Fibroblast of mammary gland (primary cell): ENCODE results near the gene CHTOP.
A peak's percentile ranks its signal among the peaks of the same experiment; 100 is the strongest.
"Not testable (repeated sequence)": the region's sequence is repeated elsewhere in the genome, so short reads cannot be mapped to it uniquely, and the experiment has no call there.

Experiments
- DNase-seq: peaks from one replicate; pipeline ENCODE4 v3.0.0-alpha.2; 2010; ENCODE audit warnings: low read depth
- H3K4me3 ChIP-seq: 2 replicates; pipeline ENCODE4 v1.5.1; 2011; ENCODE audit warnings: low read depth, mild to moderate bottlenecking, low read length, moderate library complexity; ENCODE audit not compliant: control insufficient read depth
- CTCF ChIP-seq: conservative IDR thresholded peaks from 2 replicates; pipeline ENCODE4 v1.5.1; 2011; ENCODE audit warnings: low read depth, low read length, inconsistent platforms; ENCODE audit not compliant: control insufficient read depth, insufficient read depth

The CHTOP gene

DNA sequence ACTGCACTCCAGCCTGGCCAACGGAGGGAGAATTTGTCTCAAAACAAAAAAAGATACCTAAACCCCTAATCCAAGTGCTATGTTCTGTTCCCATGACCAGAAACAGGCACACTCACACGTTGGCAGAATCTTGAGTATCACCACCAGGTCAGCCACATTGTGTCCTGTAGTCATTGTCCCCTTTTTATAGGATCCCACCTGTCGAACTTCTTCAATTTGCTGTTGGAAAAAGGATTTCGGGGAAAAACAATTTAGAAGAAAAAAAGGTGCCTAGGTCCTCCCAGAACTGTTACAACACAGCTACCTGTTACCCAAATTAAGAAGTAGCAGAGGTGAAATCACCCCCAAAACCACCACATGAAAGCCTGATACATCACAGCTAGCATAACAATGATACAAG, 33.6 kb downstream of the CHTOP start:
- TF ChIP-seq CTCF, result no peak
- no peak for DNase-seq
- no peak overlapping the region for H3K4me3 ChIP-seq

DNA sequence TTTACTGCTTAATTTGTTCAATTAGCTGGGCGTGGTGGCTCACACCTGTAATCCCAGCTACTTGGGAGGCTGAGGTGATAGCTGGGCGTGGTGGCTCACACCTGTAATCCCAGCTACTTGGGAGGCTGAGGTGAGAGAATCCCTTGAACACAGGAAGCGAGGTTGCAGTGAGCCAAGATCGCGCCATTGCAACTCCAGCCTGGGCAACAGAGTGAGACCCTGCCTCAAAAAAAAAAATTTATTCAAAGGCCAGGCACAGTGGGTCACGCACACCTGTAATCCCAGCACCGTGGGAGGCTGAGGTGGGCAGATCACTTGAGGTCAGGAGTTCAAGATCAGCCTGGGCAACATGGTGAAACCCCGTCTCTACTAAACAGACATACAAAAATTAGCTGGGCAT, 34.8 kb downstream of the CHTOP start:
- not testable (repeated sequence) for DNase-seq

DNA sequence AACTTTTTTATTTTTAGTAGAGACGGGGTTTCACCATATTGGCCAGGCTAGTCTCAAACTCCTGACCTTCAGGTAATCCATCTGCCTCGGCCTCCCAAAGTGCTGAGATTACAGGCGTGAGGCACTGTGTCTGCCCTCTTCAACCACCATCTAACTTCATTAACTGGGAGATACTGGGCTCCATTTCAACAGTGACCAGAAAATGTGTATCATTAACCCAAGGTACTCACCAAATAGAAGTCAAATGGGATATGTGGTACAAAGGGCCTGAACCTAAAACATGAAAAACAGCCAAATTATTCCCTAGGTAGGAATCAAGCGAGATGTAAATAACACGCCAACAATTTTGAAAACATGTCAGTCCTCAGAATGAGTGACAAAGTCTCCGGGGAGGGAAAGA, 35.7 kb downstream of the CHTOP start:
- peak overlapping the region; percentile 97 for H3K4me3 ChIP-seq
- TF ChIP-seq CTCF, result no peak
- no peak for DNase-seq

More for the DNA sequence above, 34.8 kb downstream of the CHTOP start:
- not testable (repeated sequence) for H3K4me3 ChIP-seq

GRCh38 chr1:153670257-153670858, 36.5 kb downstream of the CHTOP start:
- no peak for DNase-seq
- TF ChIP-seq CTCF, result no peak
- peak overlapping the region; percentile 97 for H3K4me3 ChIP-seq

- peak; percentile 24 for TF ChIP-seq CTCF
- peak within 1 kb of the TSS; percentile 97 for H3K4me3 ChIP-seq
- DNase-seq, result peak; percentile 100
These were observed 37.2 kb downstream of the CHTOP start, which contains the start of gene ILF2 for GRCh38 chr1:153670859-153671627. Gene ILF2 (minus strand): TSS chr1:153670993. CDS start chr1:153670922, 71 bp downstream.

DNA sequence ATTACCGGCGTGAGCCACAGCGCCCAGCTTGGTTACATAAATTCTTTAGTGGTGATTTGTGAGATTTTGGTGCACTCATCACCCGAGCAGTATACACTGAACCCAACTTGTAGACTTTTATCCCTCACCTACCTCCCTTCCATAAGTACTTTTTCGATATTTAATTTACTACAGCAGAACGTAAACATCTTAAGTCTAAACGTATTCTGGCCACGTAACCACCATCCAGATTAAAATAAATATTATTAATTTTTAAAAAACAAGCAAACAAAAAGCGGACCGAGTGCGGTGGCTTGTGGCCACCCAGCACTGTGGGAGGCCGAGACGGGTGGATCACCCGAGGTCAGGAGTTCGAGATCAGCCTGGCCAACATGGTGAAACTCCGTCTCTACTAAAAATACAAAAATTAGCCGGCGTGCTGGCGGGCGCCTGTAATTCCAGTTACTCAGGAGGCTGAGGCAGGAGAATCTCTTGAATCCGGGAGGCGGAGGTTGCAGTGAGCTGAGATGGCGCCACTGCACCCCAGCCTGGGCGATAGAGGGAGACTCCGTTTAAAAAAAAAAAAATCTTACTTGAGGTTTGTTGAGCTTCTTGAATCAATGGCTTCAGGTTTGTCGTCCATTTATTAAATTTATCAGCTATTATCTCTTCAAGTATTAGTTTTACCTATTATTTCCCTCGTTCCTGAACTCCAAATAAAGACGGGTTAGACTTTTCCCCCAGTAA, 37.9 kb downstream of the CHTOP start:
- DNase-seq, result peak; percentile 74

DNA sequence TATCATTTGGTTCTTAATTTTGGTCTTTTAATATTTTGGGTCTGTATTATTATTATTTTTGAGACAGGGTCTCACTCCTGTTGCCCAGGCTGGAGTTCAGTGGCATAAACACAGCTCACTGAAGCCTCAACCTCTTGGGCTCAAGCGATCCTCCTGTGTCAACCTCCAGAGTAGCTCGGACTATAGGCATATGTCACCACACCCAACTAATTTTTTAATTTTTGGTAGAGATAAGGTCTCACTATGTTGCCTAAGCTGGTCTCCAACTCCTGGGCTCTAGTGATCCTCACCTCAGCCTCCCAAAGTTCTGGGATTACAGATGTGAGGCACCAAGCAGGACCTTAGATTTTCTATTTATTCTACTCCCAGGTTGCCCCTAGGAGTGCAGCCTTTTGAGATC, 39.6 kb downstream of the CHTOP start:
- TF ChIP-seq CTCF, result no peak
- H3K4me3 ChIP-seq, result no peak overlapping the region
- DNase-seq, result no peak

More for the DNA sequence above, 37.9 kb downstream of the CHTOP start:
- peak overlapping the region; percentile 46 for H3K4me3 ChIP-seq
